Measurements from ENCODE around the gene SVEP1. TPM values are rescaled to one million over a fixed set of nuclear protein-coding genes. Genes with fewer than 3 reads are reported as not detected.

SVEP1 gene
- 0.04 and 1.6 TPM in 2 replicates for total RNA-seq

DNA sequence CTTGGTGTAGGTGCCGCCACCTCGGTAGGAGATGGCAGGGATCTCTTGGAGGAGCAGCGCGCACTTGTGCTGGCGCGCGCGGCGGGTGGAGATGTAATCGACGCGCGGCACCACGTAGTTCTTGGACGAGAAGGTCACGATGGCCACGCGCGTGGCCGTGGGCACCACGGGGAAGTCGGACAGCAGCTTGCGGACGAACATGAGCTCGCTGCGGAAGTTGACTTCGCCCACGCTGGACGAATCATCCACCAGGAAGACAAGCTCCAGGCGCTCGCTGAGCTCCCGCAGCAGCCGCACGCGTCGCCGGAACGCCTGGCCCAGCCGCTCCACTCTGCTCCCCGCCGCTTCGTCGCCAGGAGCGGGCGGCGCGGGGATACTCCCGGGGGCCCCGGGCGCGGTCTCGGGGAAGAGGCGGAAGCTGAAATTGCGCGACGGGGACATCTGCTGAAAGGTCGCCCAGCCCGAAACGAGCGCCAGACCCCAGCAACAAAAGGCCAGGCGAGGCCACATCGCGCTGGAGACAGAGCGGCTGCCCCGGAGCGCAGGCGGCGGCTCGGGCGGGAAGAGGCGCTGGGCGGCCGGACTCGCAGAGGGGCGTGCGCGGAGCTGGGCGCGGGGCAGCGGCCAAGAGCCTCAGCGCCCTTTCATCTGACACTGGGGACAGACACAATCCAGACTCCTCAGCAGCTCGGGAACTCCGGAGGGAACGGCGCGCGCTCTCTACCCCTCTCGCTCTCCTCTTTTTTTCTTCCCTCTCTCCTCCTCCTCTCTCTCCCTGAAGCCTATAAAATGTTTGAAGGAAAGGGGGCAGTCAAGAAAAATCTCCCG lies at the start of gene SVEP1:
Gene SVEP1, minus strand, starts transcription at position 708 of the 828 bp plus-strand sequence. Its CDS starts 198 bp downstream, at position 510.

DNA sequence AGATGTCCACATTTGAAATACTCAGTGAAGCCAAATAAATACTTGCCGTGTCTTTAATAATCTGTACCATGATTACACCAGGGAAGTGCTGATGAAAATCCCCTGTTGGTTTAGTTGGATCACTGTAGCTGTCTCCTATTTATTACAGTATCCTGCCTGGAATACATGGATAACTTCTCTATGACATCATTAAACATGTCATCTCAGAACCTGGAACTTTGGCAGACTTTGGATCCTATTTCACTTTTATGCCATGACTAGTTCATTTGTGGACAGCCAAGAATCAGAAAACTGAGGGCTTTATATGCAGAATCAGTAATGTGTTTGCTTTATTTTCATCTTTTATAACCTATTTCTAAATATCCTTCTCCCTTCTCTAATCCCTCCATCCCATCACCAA lies 241.8 kb downstream of the SVEP1 start, which contains the start of gene TXNDC8:
Gene TXNDC8, minus strand, starts transcription at position 137 of the 400 bp plus-strand sequence.

Other genes with a start within 250 kb of the SVEP1 start
- not detected in 2 replicates for gene TXNDC8, start 241.9 kb downstream of the SVEP1 start, total RNA-seq
- not detected in 2 replicates for gene MUSK, start 89.0 kb upstream of the SVEP1 start, total RNA-seq

Measured in hair follicular keratinocyte (primary cell).